NK-92 (cell line): Measurements from ENCODE around the gene CHMP6.
"Not testable (repeated sequence)": the region's sequence is repeated elsewhere in the genome, so short reads cannot be mapped to it uniquely, and the experiment has no call there.

ENCODE experiments used
- DNase-seq: peaks from one replicate; lab custom pipeline; 2025; ENCODE audit not compliant: unreplicated experiment; lab: John Stamatoyannopoulos, UW

The CHMP6 gene

DNA sequence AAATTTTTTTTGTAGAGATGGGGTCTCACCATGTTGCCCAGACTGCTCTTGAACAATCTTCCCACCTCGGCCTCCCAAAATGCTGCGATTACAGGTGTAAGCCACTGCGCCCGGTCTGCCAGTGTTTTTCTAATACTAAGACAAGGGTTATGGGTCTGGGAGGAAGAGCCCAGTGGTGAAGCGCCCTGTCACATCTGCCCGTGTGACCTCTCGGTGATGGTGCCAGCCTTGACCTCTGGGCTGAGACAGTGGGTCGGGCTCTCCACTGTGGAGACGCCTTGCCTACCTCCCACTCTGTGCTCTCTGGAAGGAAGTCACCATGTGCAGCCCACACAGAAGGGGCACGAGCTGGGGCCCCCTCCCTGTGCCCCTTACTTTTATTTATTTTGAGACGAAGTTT is 38.2 kb downstream of the CHMP6 start:
- DNase-seq, result no peak

DNA sequence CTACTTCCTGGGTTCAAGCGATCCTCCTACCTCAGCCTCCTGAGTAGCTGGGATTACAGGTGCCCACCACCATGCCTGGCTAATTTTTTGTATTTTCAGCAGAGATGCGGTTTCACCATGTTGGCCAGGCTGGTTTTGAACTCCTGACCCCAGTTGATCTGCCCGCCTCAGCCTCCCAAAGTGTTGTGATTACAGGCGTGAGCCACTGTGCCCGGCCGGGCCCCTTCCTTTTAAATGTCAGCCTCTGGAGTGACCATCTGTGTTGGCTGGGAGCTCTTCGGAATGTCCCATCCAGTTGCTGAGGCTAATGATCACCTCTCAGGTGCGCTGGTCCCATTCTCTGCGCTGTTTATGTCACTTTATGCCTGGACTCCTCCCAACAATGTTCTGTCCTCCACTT is 38.7 kb downstream of the CHMP6 start:
- not testable (repeated sequence) for DNase-seq

DNA sequence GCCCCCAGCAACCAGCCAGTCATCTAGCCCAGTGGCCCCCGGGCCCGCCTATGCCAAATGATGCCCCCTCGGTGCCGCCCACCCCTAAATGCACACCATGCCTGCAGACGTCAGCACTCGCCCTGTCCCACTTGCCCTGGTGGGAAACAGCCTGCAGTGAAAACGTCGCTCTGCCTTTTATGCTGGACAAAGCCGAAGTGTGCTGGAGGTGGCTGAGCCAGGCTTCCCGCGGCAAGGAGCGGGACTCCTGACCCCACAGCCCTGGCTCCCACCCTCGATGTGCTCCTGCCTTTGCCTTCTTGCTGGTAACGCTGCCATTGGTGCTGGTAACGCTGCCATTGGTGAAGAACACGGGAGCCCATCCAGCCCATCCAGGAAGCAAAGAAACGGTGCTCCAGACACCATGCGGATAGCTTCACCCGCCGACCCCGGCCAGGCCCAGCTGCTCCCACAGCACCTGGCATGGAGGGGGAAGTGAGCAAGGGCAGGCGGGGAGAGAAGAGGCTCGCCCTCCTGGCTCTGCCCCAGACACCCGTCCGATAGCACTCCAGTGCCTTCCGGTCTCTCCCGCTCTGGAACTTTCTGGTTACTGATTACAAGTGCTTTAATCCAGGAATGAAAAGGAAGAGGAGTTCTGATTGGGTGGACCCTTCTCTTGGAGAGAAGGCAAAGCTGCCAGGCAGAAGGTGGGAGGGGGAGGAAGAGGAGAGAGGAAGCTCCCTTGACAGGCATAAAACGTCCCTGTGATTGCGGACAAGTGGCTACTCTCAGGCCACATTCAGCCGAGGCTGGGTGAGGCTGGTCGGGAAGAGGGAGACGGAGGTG is 39.3 kb downstream of the CHMP6 start:
- no peak for DNase-seq

DNA sequence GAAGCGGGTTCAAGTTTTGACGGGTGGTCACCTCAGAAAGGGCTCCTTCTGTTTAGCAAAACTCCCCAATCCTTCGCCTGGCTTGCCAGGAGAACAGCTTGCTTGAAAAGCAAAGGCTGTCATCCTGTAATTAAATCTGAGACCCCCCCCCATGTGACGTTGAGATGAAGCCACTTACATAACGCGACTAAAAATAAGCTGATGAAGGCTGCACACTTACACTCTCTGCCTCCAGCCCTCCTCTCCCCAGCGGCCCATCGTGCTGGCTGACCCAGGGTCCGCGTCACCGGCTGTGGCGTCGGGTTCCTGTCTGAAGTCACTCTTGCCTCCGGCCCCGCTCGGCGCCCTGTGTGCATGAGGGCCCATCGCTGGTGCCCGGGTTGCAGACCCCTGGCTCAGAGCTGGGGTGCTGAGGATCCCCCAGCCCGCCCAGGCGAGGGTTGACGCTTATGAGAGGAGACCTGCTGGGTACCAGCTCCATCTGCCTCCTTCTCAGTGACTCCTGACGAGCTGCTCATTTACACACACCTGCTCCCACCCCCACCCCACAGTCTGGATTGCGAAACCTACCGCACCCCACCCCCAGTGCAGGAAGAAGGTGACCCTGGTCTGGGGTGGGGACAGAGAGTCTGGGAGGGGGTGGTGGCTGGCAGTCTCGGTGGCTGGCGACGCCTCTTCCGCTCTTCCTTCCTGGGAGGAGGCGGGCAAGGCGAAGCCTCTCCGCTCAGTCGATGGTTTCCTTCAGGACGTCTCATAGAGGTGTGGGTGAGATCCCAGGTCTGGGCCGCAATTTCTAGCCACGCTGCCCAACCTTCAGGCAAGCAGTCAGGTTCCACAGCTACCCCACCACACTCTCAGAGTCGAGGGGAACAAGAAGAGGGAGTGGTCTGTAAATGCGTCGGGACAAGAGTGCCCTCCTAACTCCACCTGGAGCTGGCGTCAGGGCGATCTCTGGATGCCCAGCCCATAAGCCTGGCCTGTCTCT is 40.2 kb downstream of the CHMP6 start:
- DNase-seq, result no peak

DNA sequence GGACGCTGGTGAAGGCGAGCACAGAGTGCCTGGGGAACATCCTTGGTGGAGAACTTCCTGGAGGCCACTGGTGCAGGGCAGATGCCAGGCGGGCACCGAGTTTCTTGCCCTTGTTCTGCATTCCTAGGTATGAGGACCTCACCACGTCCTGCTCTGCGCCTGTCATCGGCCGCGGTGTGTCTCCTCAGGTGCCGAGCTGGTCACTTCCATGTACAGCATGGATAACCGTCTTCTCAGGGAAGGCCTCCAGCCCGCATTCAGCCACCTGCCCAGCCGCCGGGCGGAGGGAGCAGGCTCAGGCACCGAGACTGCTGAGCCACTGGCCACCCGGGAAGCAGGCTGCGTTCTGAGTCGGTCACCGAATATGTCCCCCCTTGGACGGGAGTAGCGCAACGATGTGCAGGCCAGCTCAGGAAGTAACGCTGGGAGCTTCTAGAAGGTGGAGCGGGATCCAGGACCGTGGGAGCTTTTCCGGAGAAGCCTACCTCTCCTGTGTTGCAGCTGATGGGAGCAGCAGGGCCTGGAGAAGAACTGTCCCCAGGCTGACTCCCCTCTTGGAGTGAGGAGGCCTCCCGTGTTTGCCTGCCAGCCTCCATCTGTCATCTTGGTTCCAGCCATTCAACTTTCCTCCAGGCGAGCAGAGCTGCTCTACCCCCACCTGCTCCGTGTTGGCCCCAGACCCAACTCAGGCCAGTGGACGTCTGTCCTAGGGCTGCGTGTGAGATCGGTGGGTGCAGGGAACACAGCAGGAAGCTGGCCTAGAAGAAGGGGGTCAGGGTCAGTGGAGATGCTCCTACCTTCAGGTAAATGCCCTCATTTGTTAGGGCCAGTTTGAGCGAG is 41.2 kb downstream of the CHMP6 start:
- DNase-seq, result no peak

DNA sequence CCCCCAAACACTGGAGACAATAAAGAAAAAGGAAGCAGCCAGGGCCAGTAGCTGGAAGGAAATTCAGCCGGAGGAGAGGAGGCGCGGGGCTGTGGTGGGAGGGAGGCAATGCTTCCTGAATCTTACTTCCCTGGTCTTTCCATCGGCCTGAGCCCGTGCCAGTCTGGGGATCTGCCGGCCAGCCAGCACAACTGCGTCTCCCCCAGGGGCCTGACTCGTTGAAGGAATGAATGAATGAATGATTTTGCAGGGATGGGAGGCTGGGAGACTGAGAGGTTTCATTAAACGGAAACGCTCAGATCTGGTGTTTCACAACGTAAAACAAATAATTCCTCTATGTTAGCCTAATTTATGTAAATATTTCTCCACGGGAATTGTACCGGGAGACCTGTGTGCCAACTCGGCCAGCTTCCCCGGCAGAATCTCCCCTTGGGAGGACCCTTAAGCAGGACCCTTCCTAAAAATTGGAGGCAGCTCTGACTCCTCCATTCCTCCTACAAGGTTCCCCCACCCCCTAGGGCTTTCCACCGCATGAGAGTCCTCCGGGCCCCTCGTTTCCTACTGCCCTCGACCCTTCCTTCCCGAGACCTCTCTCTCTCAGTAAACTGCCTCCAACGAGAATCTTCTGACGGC is 42.0 kb downstream of the CHMP6 start:
- no peak for DNase-seq

DNA sequence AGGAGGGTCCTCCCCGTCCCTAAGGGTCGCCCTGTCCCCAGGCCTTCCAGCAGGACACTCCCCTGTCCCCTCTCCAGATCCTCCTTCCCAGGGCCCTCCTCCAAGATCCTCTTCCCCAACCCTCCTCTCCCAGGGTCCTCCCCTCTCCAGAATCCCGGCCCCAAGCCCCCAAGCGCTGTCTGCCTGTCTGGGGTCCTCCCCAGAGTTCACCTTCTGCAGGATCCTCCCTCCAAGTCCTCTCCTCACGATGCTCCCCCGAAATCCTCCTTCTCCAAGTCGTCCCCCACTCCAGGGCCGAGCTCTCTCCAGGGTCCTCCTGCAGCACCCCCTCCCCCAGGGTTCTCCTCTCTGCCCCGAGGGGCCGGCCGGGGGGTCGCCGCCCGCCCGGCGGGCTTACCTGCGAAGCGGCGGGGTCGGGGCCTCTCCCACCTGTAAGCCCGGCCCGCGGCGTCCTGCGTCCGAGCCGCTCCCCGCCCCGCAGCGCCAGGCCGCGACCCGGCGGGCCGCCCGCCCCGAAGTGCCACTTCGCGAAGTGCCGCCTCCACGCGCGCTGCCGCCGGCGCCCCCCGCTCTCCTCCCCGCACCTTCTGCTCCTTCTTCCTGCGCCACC is 42.6 kb downstream of the CHMP6 start:
- no peak for DNase-seq

DNA sequence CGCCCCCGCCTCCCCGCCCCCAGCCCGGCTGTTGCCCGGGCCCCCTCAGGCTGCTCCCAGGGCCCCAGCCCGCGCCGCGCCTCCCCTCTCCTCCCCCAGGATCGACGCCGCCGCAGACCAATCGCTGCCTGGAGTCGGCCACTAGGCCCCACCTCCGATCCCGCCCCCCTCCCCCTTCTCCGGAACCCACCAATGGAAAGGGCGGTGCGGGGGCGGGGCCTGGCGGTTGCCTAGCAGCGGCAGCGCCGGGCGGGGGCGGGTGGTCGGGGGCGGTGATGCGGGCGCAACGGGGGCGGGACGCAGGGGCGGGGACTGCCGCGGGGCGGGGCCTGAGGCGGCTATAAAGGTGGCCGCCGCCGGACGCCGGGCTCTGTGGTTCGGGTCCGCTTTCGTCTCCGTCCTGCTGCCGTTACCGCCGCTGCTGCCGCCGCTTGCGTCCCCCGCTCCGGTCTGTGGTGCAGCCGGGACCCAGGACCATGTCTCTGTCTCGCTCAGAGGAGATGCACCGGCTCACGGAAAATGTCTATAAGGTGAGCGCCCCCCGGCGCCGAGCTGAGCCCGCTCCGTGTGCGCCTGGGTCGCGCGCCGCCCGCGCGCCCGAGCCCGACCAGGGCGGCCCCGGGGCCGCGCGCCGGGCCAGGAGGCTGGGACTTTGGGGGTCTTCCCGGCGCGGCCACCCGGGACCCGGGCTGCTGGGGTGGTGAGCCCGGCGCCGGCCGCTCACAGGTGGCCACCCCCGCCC is 43.3 kb downstream of the CHMP6 start, which contains the start of gene BAIAP2:
Gene BAIAP2, plus strand, starts transcription at position 373 of the 742 bp plus-strand sequence. Its CDS starts 104 bp downstream, at position 477.
- DNase-seq, result peak; percentile 65

DNA sequence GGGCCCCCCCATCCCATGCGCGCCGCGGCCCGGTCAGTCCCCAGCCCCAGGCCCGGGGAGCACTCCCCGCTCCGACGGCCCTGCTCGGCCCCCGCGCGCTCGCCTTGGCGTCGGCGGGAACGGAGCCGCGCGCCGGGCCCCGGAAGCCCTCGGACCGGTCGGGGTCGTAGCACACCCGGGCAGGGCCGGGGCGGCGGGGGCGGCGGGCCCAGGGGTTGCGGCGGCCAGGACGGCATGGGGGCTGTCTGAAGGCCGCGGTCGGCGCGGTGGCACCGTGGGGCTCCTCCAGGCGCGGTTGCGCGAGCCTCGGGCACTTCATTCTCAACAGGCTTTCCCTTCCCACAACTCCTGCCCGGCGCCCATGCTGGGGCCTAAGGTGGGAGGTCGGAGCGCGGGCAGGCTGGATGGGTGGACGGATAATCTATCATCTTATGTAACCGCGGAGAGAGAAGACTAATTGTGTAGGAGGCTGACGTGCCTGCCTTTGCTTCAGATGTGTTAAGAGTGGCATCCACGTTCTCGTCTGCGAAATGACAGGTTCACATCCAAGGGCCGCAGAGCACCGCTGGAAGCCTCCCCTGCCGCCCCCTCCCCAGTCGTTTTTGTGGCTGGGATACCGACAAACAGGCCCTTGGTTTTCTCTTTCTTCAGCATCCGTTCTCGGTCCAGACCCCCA is 44.0 kb downstream of the CHMP6 start:
- DNase-seq, result no peak

DNA sequence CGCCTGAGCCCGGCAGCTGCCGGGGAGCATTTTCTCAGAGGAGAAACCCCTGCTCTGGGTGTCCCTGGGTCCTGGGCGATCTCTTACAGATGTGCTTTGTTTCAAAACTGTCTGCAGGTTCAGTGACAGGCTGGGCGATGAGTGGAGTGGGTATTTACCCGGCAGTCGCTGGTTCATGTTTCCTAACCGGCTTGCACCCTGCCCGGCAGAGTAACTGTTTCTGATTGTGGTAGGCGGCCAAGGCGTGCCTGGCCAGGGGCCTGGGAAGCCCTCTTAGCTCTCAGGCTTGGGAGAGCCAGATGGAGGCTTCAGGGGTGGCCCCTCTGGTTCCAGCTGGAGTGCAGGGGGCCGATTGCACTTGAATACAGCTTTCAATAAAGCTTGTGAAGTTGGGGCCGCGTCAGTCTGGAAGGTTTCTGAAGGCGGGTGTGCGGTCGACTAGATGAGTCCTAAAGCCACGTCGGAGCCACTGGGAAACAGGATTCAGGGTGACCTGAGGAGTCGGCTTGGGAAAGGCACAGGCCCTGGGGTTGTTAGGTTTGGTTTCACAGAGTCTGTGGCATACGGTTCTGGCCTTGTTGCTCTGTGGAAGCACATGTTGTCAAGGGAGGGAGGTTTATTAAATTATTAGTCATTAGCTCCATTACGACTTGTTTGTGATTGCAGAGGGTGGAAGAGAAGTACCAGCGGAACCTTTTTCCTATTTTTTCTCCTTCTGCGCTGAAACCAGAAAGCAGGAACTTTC is 44.7 kb downstream of the CHMP6 start:
- no peak for DNase-seq

DNA sequence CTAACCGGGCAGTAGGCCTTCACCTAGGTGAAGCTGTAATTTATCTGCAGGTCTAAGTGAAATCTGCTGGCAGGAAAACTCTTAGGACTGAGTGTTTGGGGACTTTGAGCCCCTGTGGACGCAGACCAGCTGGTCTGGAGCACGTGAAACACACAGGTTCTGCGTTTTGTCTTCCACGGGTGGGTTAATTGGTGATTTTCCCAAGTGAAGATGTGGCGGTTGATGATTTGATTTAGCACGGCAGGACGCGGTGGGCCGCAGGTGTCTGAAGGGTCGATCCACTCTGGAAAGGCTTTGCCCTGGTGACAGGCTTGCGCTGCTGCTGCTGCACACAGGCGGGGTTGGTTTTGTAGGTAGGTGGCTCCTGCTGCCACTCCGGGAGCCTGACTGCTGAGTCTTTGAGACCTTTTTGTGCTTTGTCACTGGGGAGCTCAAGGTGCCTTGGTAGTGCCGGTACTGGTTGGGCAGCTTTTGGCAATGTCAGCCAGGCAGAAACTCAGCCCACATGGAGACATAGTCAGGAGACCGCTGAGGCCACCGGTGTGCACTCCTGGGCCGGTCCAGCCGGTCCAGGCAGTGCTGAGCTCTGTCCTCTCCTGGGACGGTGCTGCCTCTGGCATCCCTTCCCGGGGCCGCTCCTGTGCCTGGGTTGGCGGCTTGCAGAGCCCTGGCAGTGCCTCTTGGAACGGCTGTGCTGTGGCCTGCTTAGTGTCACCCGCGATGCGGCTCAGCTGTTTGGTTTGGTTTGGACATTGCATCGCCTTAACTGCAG is 45.6 kb downstream of the CHMP6 start:
- no peak for DNase-seq

DNA sequence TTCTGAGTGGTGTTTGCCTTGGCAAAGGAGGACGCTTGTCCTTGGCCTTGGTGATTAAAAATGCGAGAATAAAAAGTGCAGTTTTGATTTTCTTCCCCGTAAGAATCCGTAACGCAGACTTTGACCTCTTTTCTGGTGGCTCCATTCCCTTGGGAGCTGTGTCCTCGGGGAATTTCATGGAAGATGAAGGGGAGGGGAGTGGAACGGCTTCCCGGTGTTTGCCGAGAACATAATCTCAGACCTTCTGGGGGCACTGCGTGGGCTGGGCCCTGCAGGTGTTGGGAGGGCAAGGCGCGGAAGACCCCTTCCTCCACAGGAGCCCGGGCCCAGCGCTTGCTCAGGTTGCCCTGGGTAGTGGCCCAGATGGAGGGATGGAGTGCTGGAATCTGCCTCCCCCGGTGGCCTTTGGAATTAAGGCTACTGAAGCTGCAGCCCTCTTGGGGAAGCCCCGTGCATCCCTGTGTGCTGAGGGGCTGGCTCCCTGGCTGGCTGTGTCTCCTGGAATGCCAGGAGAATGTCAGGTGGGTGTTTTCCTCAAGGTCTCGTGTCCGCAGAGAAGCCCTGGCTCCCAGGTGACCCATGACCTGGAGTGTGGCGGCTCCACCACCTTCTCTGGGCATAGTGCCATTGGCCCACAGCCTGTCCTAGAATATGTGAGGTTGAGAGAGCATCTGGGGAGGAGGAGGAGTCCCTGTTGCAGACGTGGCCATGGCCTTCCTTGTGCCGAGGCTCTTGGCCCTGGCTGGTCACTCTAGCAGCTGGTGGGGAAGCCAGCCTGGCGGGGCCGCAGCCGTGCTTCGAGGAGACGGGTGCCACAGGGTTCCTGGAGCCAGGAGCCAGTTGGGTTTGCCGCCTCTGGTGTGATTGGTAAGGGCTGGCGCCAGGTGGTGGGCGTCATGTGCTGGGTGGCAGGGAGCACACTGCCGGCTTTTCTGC is 46.4 kb downstream of the CHMP6 start:
- no peak for DNase-seq

DNA sequence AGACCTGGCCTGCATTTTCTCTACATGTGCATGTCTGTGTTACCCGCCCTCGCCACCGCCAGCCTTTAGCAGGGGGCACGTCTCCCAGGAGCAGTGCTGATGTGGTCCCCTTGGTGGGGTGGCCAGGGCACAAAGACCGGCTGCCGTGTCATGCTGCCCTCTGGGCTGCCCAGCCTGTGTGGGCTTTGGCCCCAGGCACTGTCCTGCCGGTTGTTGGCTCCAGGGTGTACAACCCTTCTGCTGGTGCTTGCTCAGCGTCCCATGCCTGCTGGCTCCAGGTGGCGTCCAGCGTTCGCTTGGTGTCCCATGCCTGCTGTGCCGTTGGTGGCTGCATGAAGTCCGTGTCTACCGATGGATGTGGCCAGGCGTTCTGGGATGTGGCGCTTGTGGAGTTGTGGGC is 47.5 kb downstream of the CHMP6 start:
- no peak for DNase-seq

DNA sequence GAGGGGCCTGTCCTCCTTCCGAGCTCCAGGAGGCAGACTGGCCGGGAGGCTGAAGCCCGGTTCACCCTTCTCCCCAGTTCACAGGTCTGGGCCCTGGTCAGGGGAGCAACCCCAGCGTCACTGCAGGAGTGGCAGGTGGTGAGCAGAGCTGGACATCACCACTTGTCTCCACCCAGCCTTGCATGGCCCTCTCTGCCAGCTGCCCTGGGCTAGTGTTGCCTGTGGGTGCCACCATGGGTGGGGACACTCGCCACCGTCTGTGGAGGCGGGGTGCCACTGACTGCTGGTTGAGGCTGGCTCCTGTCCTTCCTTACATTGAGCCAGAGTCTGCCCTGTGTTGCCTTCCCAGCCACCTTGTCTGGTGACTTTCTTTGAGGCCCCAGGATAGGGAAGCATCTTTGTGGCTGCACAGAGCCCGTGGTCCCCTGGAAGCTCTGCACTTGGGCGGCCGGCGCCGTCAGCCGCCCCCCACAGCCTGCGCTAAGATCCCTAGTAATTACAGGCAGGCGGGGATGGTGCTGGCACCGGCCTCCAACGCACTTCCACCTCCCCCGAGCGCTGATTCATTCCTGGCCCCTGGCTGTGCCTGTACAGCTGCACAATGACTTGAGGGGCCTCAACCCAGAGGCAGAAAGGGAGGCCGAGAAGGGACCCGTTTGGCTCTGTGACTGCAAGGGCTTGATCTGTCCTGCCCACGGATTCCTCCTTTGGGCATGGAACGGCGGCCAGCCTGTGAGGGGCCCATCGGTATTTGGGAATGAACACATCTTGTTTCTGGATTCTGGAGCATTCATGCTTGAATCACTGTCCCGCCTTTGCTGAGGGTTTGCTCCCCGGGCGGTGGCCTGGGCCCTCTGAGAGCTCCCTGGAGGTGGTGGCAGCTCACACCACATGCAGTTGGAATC is 48.5 kb downstream of the CHMP6 start:
- DNase-seq, result no peak

DNA sequence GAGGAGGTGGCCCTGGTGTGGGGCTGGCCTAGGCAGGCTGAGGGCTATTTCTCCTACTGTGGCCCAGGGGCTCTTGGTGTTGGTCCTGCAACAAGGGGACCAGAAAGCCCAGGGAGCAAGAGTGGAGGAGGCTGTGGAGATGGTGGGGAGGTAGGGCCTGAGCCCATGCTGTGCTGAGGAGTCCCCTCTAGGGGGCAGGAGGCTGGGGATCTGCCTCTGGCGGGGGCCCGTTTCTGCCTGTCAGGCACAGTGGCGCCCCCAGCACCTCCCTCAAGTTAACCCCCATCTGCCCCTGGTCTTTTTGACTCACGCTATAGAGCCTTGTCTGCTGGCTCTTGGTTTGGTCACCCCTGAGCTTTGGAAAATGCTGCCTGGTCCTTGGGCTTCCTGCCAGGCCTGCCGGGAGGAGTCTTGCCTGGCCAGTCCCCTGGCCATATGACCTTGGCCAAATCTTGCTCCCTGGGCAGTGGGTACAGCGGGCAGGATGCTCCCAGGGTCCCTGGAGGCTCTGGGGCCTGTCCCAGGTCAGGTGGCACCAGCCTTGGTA is 49.2 kb downstream of the CHMP6 start:
- no peak for DNase-seq
